ENCODE measurements around the gene HAUS7.

HAUS7 gene

DNA sequence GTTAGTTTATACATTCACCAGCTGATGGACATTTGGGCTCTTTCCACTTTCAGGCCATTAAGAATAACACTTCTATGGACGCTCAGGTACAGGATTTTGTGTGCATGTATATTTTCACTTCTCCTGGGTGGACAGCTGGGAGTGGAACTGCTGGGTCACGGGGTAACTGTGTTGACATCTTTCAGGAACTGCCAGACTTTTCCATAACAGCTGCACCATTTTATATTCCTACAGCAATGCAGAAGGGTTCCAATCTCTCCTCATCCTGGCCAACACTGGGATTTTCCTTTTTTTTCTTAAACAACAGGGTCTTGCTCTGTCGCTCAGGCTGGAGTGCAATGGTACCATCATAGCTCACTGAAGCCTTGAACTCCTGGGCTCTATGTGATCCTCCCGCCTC is 11.9 kb downstream of the HAUS7 start:
- CTCF ChIA-PET, result interaction anchor here (1.1 to 1.2 kb wide), 2 partner anchors 10 to 13 kb away, joined by 3 read pairs; no protein-coding TSS in a partner anchor
- H3K4me3 ChIP-seq (ENCODE audit: control insufficient read depth in 1 of 7, extremely low read depth in 1 of 7, insufficient read depth in 4 of 7, low read depth in 2 of 7, low read length in 6 of 7), result no peak overlapping the region
- peaks cover 0 to 38% (median 22%) of the 10 kb centered on the region in 4 experiments for H3K36me3 ChIP-seq (ENCODE audit: control insufficient read depth in 4 of 4, insufficient read depth in 4 of 4, low read length in 3 of 4)
- DNase-seq, result no peak
- peaks cover 0 to 2% (median 0%) of the 10 kb centered on the region in 5 experiments for H3K9me3 ChIP-seq (ENCODE audit: control extremely low read depth in 1 of 5, control insufficient read depth in 4 of 5, insufficient read depth in 2 of 5, low read depth in 1 of 5, low read length in 4 of 5)
- peaks cover 0 to 2% (median 0%) of the 10 kb centered on the region in 5 experiments for H3K27me3 ChIP-seq (replicated peaks in 2 of 5; ENCODE audit: control insufficient read depth in 4 of 5, insufficient read depth in 5 of 5, low read length in 4 of 5)
- 85% methylated on average over 3 of the region's 4 CpGs for WGBS (ENCODE audit: insufficient coverage)
- H3K27ac ChIP-seq (ENCODE audit: insufficient read depth in 1 of 2, low read depth in 1 of 2, low read length in 2 of 2, poor library complexity in 1 of 2, severe bottlenecking in 2 of 2), result no peak overlapping the region
- H3K4me1 ChIP-seq (ENCODE audit: control extremely low read depth in 1 of 4, control insufficient read depth in 4 of 4, insufficient read depth in 4 of 4, low read length in 3 of 4), result no peaks in the 10 kb centered on the region
- POLR2A ChIA-PET, result no interaction called here

DNA sequence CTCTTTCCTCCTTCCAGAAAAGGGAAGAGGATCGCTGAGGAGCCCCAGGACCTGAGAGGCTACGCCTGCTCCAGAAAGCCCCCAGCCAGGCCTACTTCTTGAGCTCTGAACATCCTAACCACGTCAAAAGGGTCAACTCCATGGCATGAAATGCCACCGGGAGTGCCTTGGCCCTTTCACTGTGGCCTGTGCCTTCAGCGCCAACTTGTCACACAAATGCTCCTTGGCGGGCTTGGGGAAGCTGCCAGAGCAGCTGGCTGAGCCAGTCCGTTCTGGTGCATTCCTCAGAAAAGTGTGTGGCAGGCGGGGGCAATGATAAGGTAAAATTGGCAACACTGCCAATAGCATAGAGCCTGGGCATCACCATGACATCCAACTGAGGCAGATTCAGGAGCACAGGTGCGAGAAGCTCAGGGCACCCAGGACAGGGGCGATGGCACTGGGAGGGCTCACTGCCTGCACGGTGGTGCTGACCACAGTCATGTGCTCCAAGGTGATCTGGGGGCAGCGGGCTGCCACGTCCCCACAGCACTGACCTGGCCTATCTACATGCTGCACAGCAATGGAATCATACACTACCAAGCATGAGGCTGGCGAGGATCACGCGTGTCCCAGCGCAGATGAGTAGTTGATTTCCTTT is 12.4 kb downstream of the HAUS7 start:
- H3K9me3 ChIP-seq (ENCODE audit: control extremely low read depth in 1 of 5, control insufficient read depth in 4 of 5, insufficient read depth in 2 of 5, low read depth in 1 of 5, low read length in 4 of 5), result peaks cover 0 to 2% (median 0%) of the 10 kb centered on the region in 5 experiments
- H3K27ac ChIP-seq (ENCODE audit: insufficient read depth in 1 of 2, low read depth in 1 of 2, low read length in 2 of 2, poor library complexity in 1 of 2, severe bottlenecking in 2 of 2), result no peak overlapping the region
- H3K36me3 ChIP-seq (ENCODE audit: control insufficient read depth in 4 of 4, insufficient read depth in 4 of 4, low read length in 3 of 4), result peaks cover 0 to 37% (median 20%) of the 10 kb centered on the region in 4 experiments
- POLR2A ChIA-PET, result no interaction called here
- CTCF ChIA-PET, result interaction anchor here (0.9 to 2.3 kb wide), 3 partner anchors 14 to 49 kb away, joined by 3 to 5 read pairs (median 3); no protein-coding TSS in a partner anchor
- peaks cover 0 to 2% (median 0%) of the 10 kb centered on the region in 5 experiments for H3K27me3 ChIP-seq (replicated peaks in 2 of 5; ENCODE audit: control insufficient read depth in 4 of 5, insufficient read depth in 5 of 5, low read length in 4 of 5)
- DNase-seq, result no peak
- H3K4me1 ChIP-seq (ENCODE audit: control extremely low read depth in 1 of 4, control insufficient read depth in 4 of 4, insufficient read depth in 4 of 4, low read length in 3 of 4), result no peaks in the 10 kb centered on the region
- H3K4me3 ChIP-seq (ENCODE audit: control insufficient read depth in 1 of 7, extremely low read depth in 1 of 7, insufficient read depth in 4 of 7, low read depth in 2 of 7, low read length in 6 of 7), result no peak overlapping the region
- WGBS (ENCODE audit: insufficient coverage), result 94% methylated on average over 15 of the region's 17 CpGs

GRCh38 chrX:153457136-153457825 is 13.1 kb downstream of the HAUS7 start:
- WGBS (ENCODE audit: insufficient coverage), result 87% methylated on average over 18 of the region's 18 CpGs
- POLR2A ChIA-PET, result no interaction called here
- H3K4me1 ChIP-seq (ENCODE audit: control extremely low read depth in 1 of 4, control insufficient read depth in 4 of 4, insufficient read depth in 4 of 4, low read length in 3 of 4), result no peaks in the 10 kb centered on the region
- no peak for DNase-seq
- CTCF ChIA-PET, result interaction anchor here (0.9 to 2.3 kb wide), 2 partner anchors 39 to 49 kb away, joined by 3 to 5 read pairs; no protein-coding TSS in a partner anchor
- H3K27ac ChIP-seq (ENCODE audit: insufficient read depth in 1 of 2, low read depth in 1 of 2, low read length in 2 of 2, poor library complexity in 1 of 2, severe bottlenecking in 2 of 2), result no peak overlapping the region
- H3K36me3 ChIP-seq (ENCODE audit: control insufficient read depth in 4 of 4, insufficient read depth in 4 of 4, low read length in 3 of 4), result peaks cover 0 to 35% (median 19%) of the 10 kb centered on the region in 4 experiments
- no peak overlapping the region for H3K4me3 ChIP-seq (ENCODE audit: control insufficient read depth in 1 of 7, extremely low read depth in 1 of 7, insufficient read depth in 4 of 7, low read depth in 2 of 7, low read length in 6 of 7)
- H3K27me3 ChIP-seq (replicated peaks in 2 of 5; ENCODE audit: control insufficient read depth in 4 of 5, insufficient read depth in 5 of 5, low read length in 4 of 5), result peaks cover 0 to 2% (median 0%) of the 10 kb centered on the region in 5 experiments
- H3K9me3 ChIP-seq (ENCODE audit: control extremely low read depth in 1 of 5, control insufficient read depth in 4 of 5, insufficient read depth in 2 of 5, low read depth in 1 of 5, low read length in 4 of 5), result peaks cover 0 to 2% (median 0%) of the 10 kb centered on the region in 5 experiments

DNA sequence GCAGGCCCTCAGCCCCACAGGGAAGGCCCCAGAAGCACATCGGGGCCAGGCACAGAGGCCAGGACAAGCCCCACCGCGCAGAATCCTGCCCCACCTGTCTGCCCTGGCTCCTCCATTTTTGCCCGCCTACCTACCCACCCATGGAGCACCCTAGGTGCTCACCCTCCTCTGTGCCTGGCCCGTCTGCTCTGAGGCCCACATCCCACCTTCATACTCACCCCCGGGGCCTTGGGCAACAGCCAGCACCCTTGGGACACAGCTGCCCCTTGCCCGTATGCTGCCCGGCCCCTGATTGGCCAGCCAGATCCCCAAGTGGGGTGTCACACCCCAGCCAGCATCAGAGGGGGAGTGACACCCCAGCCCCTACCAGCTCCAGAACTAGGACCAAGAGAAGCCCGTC is 13.7 kb downstream of the HAUS7 start:
- H3K27ac ChIP-seq (ENCODE audit: insufficient read depth in 1 of 2, low read depth in 1 of 2, low read length in 2 of 2, poor library complexity in 1 of 2, severe bottlenecking in 2 of 2), result no peak overlapping the region
- H3K4me1 ChIP-seq (ENCODE audit: control extremely low read depth in 1 of 4, control insufficient read depth in 4 of 4, insufficient read depth in 4 of 4, low read length in 3 of 4), result no peaks in the 10 kb centered on the region
- WGBS (ENCODE audit: insufficient coverage), result 94% methylated on average over 8 of the region's 9 CpGs
- peaks cover 0 to 2% (median 0%) of the 10 kb centered on the region in 5 experiments for H3K27me3 ChIP-seq (replicated peaks in 2 of 5; ENCODE audit: control insufficient read depth in 4 of 5, insufficient read depth in 5 of 5, low read length in 4 of 5)
- no peak overlapping the region for H3K4me3 ChIP-seq (ENCODE audit: control insufficient read depth in 1 of 7, extremely low read depth in 1 of 7, insufficient read depth in 4 of 7, low read depth in 2 of 7, low read length in 6 of 7)
- DNase-seq, result no peak
- CTCF ChIA-PET, result interaction anchor here (0.9 to 2.3 kb wide), 2 partner anchors 38 to 50 kb away, joined by 3 to 5 read pairs; no protein-coding TSS in a partner anchor
- POLR2A ChIA-PET, result no interaction called here
- peaks cover 0 to 2% (median 0%) of the 10 kb centered on the region in 5 experiments for H3K9me3 ChIP-seq (ENCODE audit: control extremely low read depth in 1 of 5, control insufficient read depth in 4 of 5, insufficient read depth in 2 of 5, low read depth in 1 of 5, low read length in 4 of 5)
- H3K36me3 ChIP-seq (ENCODE audit: control insufficient read depth in 4 of 4, insufficient read depth in 4 of 4, low read length in 3 of 4), result peaks cover 0 to 36% (median 18%) of the 10 kb centered on the region in 4 experiments

- 93% methylated on average over 12 of the region's 12 CpGs for WGBS (ENCODE audit: insufficient coverage)
- Histone ChIP-seq H3K4me3 (ENCODE audit: control insufficient read depth in 1 of 7, extremely low read depth in 1 of 7, insufficient read depth in 4 of 7, low read depth in 2 of 7, low read length in 6 of 7) (no peak overlapping the region), H3K27me3 (replicated peaks in 2 of 5; ENCODE audit: control insufficient read depth in 4 of 5, insufficient read depth in 5 of 5, low read length in 4 of 5) (peaks cover 0 to 2% (median 0%) of the 10 kb centered on the region in 5 experiments), H3K27ac (ENCODE audit: insufficient read depth in 1 of 2, low read depth in 1 of 2, low read length in 2 of 2, poor library complexity in 1 of 2, severe bottlenecking in 2 of 2) (no peak overlapping the region), H3K36me3 (ENCODE audit: control insufficient read depth in 4 of 4, insufficient read depth in 4 of 4, low read length in 3 of 4) (peaks cover 0 to 39% (median 19%) of the 10 kb centered on the region in 4 experiments), H3K9me3 (ENCODE audit: control extremely low read depth in 1 of 5, control insufficient read depth in 4 of 5, insufficient read depth in 2 of 5, low read depth in 1 of 5, low read length in 4 of 5) (peaks cover 0 to 2% (median 0%) of the 10 kb centered on the region in 5 experiments), H3K4me1 (ENCODE audit: control extremely low read depth in 1 of 4, control insufficient read depth in 4 of 4, insufficient read depth in 4 of 4, low read length in 3 of 4) (no peaks in the 10 kb centered on the region)
- CTCF ChIA-PET, result interaction anchor here (2.3 kb wide), 1 partner anchor 50 kb away, joined by 5 read pairs; no protein-coding TSS in a partner anchor
- DNase-seq, result no peak
- POLR2A ChIA-PET, result no interaction called here
Measured at GRCh38 chrX:153456161-153456560, 14.2 kb downstream of the HAUS7 start.

DNA sequence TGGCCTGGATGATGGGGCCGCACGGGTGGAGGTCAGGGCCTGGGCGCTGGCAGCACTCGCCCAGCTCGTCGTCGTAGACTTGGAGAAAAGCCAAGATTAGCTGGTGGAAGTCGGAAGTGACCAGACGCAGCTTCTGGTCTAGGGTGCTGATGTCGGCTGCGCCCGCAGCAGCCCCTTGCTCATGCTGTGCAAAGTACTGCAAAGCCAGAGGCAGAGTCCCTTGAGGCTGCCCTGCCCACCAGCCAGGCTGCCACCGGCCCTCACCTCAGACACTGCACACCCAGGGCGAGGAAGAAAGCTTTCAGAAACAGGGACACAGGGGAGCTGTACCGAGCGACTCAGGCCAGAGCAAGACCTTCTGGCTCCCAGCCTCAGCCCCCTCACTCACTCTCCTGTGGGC is 14.8 kb downstream of the HAUS7 start:
- Histone ChIP-seq H3K27ac (ENCODE audit: insufficient read depth in 1 of 2, low read depth in 1 of 2, low read length in 2 of 2, poor library complexity in 1 of 2, severe bottlenecking in 2 of 2) (no peak overlapping the region), H3K36me3 (ENCODE audit: control insufficient read depth in 4 of 4, insufficient read depth in 4 of 4, low read length in 3 of 4) (peaks cover 0 to 41% (median 19%) of the 10 kb centered on the region in 4 experiments), H3K9me3 (ENCODE audit: control extremely low read depth in 1 of 5, control insufficient read depth in 4 of 5, insufficient read depth in 2 of 5, low read depth in 1 of 5, low read length in 4 of 5) (no peaks in the 10 kb centered on the region), H3K4me1 (ENCODE audit: control extremely low read depth in 1 of 4, control insufficient read depth in 4 of 4, insufficient read depth in 4 of 4, low read length in 3 of 4) (no peaks in the 10 kb centered on the region), H3K4me3 (ENCODE audit: control insufficient read depth in 1 of 7, extremely low read depth in 1 of 7, insufficient read depth in 4 of 7, low read depth in 2 of 7, low read length in 6 of 7) (no peak overlapping the region), H3K27me3 (replicated peaks in 2 of 5; ENCODE audit: control insufficient read depth in 4 of 5, insufficient read depth in 5 of 5, low read length in 4 of 5) (peaks cover 0 to 5% (median 0%) of the 10 kb centered on the region in 5 experiments)
- ChIA-PET CTCF (interaction anchor here (2.3 kb wide), 1 partner anchor 51 kb away, joined by 5 read pairs; no protein-coding TSS in a partner anchor), POLR2A (no interaction called here)
- DNase-seq, result no peak
- 90% methylated on average over 14 of the region's 16 CpGs for WGBS (ENCODE audit: insufficient coverage)
